IMR-90 (cell line): ENCODE measurements around the gene PDE6A. TPM values are rescaled to one million over a fixed set of nuclear protein-coding genes. Genes with fewer than 3 reads are reported as not detected.

Source experiments
- ATAC-seq: fragments of 200-7000 bp; cut with Tn5 transposase; 2 replicates; pipeline ENCODE4 v1.9.1; 2020; ENCODE audit warnings: low read depth, mild to moderate bottlenecking, moderate library complexity
- BruUV-seq: library from RNA; stranded (reverse); fragments of 400-500 nt; replicated peaks from 2 replicates; lab custom pipeline; 2021; lab: Mats Ljungman, UMichigan
- CTCF ChIA-PET: fragments of 300-600 bp; formaldehyde crosslinking; extraction: SDS; loops from one replicate; lab custom pipeline; 2021; ENCODE audit warnings: antibody characterized with exemption; lab: Yijun Ruan, JAX
- POLR2A ChIA-PET: fragments of 300-600 bp; sonication (Branson Sonifier 250); formaldehyde crosslinking; loops from one replicate; lab custom pipeline; 2022; ENCODE audit warnings: antibody characterized with exemption; ENCODE audit not compliant: unreplicated experiment; lab: Charles Lee
- DNase-seq: peaks from one replicate; pipeline ENCODE4 v3.0.0; 2013
- H2AFZ ChIP-seq: replicated peaks from 2 replicates; pipeline ENCODE3; 2013; ENCODE audit warnings: low read length, mild to moderate bottlenecking; ENCODE audit not compliant: poor library complexity
- H2AK5ac ChIP-seq: 2 replicates; pipeline ENCODE4 v1.6.1; 2013; ENCODE audit warnings: low read depth, low read length, inconsistent platforms
- H2AK9ac ChIP-seq: replicated peaks from 2 replicates; pipeline ENCODE3; 2013; ENCODE audit warnings: mild to moderate bottlenecking, low read depth, low read length, moderate library complexity; ENCODE audit not compliant: poor library complexity
- H2BK120ac ChIP-seq: 2 replicates; pipeline ENCODE4 v1.6.1; 2013; ENCODE audit warnings: low read depth, low read length, inconsistent platforms
- H2BK15ac ChIP-seq: 3 replicates; pipeline ENCODE4 v1.6.1; 2013; ENCODE audit warnings: low read depth, low read length, inconsistent platforms
- H2BK20ac ChIP-seq: 2 replicates; pipeline ENCODE4 v1.6.1; 2013; ENCODE audit warnings: low read depth, mild to moderate bottlenecking, inconsistent platforms, low read length, moderate library complexity
- H2BK5ac ChIP-seq: 2 replicates; pipeline ENCODE4 v1.6.1; 2013; ENCODE audit warnings: mild to moderate bottlenecking, low read depth, low read length, inconsistent platforms; ENCODE audit not compliant: poor library complexity, severe bottlenecking
- H3K14ac ChIP-seq: replicated peaks from 2 replicates; pipeline ENCODE4 v1.6.1; 2013; ENCODE audit warnings: low read depth, low read length, inconsistent platforms
- H3K18ac ChIP-seq: 2 replicates; pipeline ENCODE4 v1.6.1; 2013; ENCODE audit warnings: low read depth, low read length, control low read depth
- H3K23ac ChIP-seq: 2 replicates; pipeline ENCODE4 v1.6.1; 2013; ENCODE audit warnings: low read depth, low read length, inconsistent platforms
- H3K27ac ChIP-seq: 2 replicates; pipeline ENCODE4 v1.5.1; 2013; ENCODE audit warnings: mild to moderate bottlenecking, control low read depth, low read length; ENCODE audit not compliant: insufficient read depth
- H3K27me3 ChIP-seq: 2 replicates; pipeline ENCODE4 v1.6.1; 2013; ENCODE audit warnings: low read length; ENCODE audit not compliant: control insufficient read depth, insufficient read depth
- H3K36me3 ChIP-seq: 2 replicates; pipeline ENCODE4 v1.6.1; 2013; ENCODE audit warnings: low read length, mixed read lengths; ENCODE audit not compliant: control insufficient read depth, insufficient read depth
- H3K4ac ChIP-seq: 2 replicates; pipeline ENCODE4 v1.6.1; 2013; ENCODE audit warnings: low read depth, low read length, inconsistent platforms
- H3K4me1 ChIP-seq: 2 replicates; pipeline ENCODE4 v1.6.1; 2013; ENCODE audit warnings: low read length, mixed read lengths; ENCODE audit not compliant: control insufficient read depth, insufficient read depth
- H3K4me2 ChIP-seq: 2 replicates; pipeline ENCODE4 v1.6.1; 2013; ENCODE audit warnings: low read depth, mild to moderate bottlenecking, control low read depth, low read length, moderate library complexity
- H3K4me3 ChIP-seq: 2 replicates; pipeline ENCODE4 v1.5.1; 2013; ENCODE audit warnings: low read depth, mild to moderate bottlenecking, control low read depth, low read length, moderate library complexity; ENCODE audit not compliant: insufficient read depth
- H3K56ac ChIP-seq: 2 replicates; pipeline ENCODE4 v1.6.1; 2013; ENCODE audit warnings: low read length, inconsistent platforms; ENCODE audit not compliant: insufficient read depth; ENCODE audit errors: extremely low read depth
- H3K79me1 ChIP-seq, 2 experiments: 2 replicates each; pipeline ENCODE4 v1.6.1; 2013; ENCODE audit warnings: low read length in 2 of 2, inconsistent platforms in 1 of 2, low read depth in 1 of 2
- H3K9ac ChIP-seq: 2 replicates; pipeline ENCODE4 v1.6.1; 2013; ENCODE audit warnings: low read depth, low read length, control low read depth
- H3K9me1 ChIP-seq: 2 replicates; pipeline ENCODE4 v1.6.1; 2013; ENCODE audit warnings: low read length, inconsistent platforms; ENCODE audit not compliant: insufficient read depth
- H3K9me3 ChIP-seq: 2 replicates; pipeline ENCODE4 v1.6.1; 2013; ENCODE audit warnings: low read length; ENCODE audit not compliant: control insufficient read depth, insufficient read depth
- H4K20me1 ChIP-seq: 2 replicates; pipeline ENCODE4 v1.6.1; 2013; ENCODE audit warnings: low read length, inconsistent platforms; ENCODE audit not compliant: insufficient read depth
- H4K5ac ChIP-seq: 2 replicates; pipeline ENCODE4 v1.6.1; 2013; ENCODE audit warnings: mild to moderate bottlenecking, low read depth, low read length, control low read depth
- H4K8ac ChIP-seq, 2 experiments: 2 replicates each; pipeline ENCODE4 v1.6.1; 2013; ENCODE audit warnings: low read depth in 2 of 2, low read length in 2 of 2, control low read depth in 1 of 2, inconsistent platforms in 1 of 2
- H4K91ac ChIP-seq: 2 replicates; pipeline ENCODE4 v1.6.1; 2013; ENCODE audit warnings: low read depth, low read length, inconsistent platforms; ENCODE audit not compliant: insufficient read depth
- BHLHE40 ChIP-seq: fragments of 150-350 bp; IDR thresholded peaks from 2 replicates; pipeline ENCODE4 v1.6.1; 2016; ENCODE audit warnings: mild to moderate bottlenecking, low read depth, low read length
- CEBPB ChIP-seq: IDR thresholded peaks from 2 replicates; pipeline ENCODE4 v1.6.1; 2012; ENCODE audit warnings: low read depth, low read length, improper control_type of control experiment
- CHD1 ChIP-seq: IDR thresholded peaks from 2 replicates; pipeline ENCODE4 v1.6.1; 2012; ENCODE audit warnings: low read depth, low read length, improper control_type of control experiment
- FOS ChIP-seq: fragments of 150-350 bp; IDR thresholded peaks from 2 replicates; pipeline ENCODE4 v1.6.1; 2016; ENCODE audit warnings: low read depth, low read length
- MAFK ChIP-seq: IDR thresholded peaks from 2 replicates; pipeline ENCODE4 v1.6.1; 2012; ENCODE audit warnings: low read depth, low read length, improper control_type of control experiment
- MAZ ChIP-seq: IDR thresholded peaks from 2 replicates; pipeline ENCODE4 v1.6.1; 2012; ENCODE audit warnings: low read depth, mild to moderate bottlenecking, low read length, improper control_type of control experiment, moderate library complexity, borderline replicate concordance
- MXI1 ChIP-seq: IDR thresholded peaks from 2 replicates; pipeline ENCODE4 v1.6.1; 2012; ENCODE audit warnings: low read depth, mild to moderate bottlenecking, low read length, moderate library complexity, borderline replicate concordance
- NFE2L2 ChIP-seq: fragments of 150-350 bp; IDR thresholded peaks from 2 replicates; pipeline ENCODE4 v1.6.1; 2016; ENCODE audit warnings: low read depth, mild to moderate bottlenecking, low read length
- POLR2A ChIP-seq: IDR thresholded peaks from 2 replicates; pipeline ENCODE4 v1.6.1; 2012; ENCODE audit warnings: mild to moderate bottlenecking, low read depth, low read length
- RAD21 ChIP-seq: IDR thresholded peaks from 2 replicates; pipeline ENCODE4 v1.6.1; 2012; ENCODE audit warnings: low read length, improper control_type of control experiment
- RCOR1 ChIP-seq: IDR thresholded peaks from 2 replicates; pipeline ENCODE4 v1.6.1; 2012; ENCODE audit warnings: mild to moderate bottlenecking, low read length, improper control_type of control experiment; ENCODE audit not compliant: insufficient replicate concordance
- RFX5 ChIP-seq: IDR thresholded peaks from 2 replicates; pipeline ENCODE4 v1.8.0; 2012; ENCODE audit warnings: low read depth, mild to moderate bottlenecking, low read length, moderate library complexity
- SMC3 ChIP-seq: fragments of 150-350 bp; IDR thresholded peaks from 2 replicates; pipeline ENCODE4 v1.6.1; 2016; ENCODE audit warnings: low read depth, mild to moderate bottlenecking, antibody characterized with exemption, low read length, moderate library complexity
- WGBS, 2 experiments: methylation state at CpG; one replicate each; pipeline versions ENCODE4 v1.1.5 to v1.1.7; 2013; ENCODE audit warnings: missing lambda C conversion rate in 2 of 2; ENCODE audit not compliant: insufficient read length in 1 of 2; ENCODE audit errors: extremely low coverage in 2 of 2; 5-methylcytosine and 5-hydroxymethylcytosine counted together
- dilution Hi-C: fragments of 300-500 bp; cut with HindIII; formaldehyde crosslinking; loops from one replicate; pipeline ENCODE4 v1.14.3; 2018; ENCODE audit warnings: low sequenced_read_pairs; ENCODE audit not compliant: unreplicated experiment
- in situ Hi-C: fragments of 300-500 bp; cut with MboI; formaldehyde crosslinking; loops from 3 replicates; pipeline ENCODE4 v1.14.3; 2019; ENCODE audit warnings: low sequenced_read_pairs, inconsistent platforms, mixed read lengths
- intact Hi-C: fragments of 100-400 bp; cut with micrococcal nuclease; formaldehyde crosslinking; loops from 2 replicates; pipeline ENCODE4 v1.10.0; 2022
- polyA plus RNA-seq, 3 experiments: library from polyadenylated mRNA; depleted of rRNA; stranded (reverse); fragments of >200 nt; gene quantifications; 2 replicates each; pipeline ENCODE4 v1.2.3, GENCODE V29; 2012; ENCODE audit warnings: low replicate concordance in 1 of 3
- total RNA-seq: library from RNA; depleted of rRNA; stranded (reverse); fragments of >200 nt; gene quantifications from 2 replicates; pipeline ENCODE4 v1.2.3, GENCODE V29; 2012
- TF ChIP-seq, protein P1 (sequence below): conservative IDR thresholded peaks from 2 replicates; pipeline ENCODE4 v1.5.1; 2012; ENCODE audit warnings: mild to moderate bottlenecking, low read depth, low read length, improper control_type of control experiment
- TF ChIP-seq, protein P2 (sequence below): fragments of 150-350 bp; IDR thresholded peaks from 2 replicates; pipeline ENCODE4 v1.6.1; 2017; ENCODE audit warnings: mild to moderate bottlenecking, antibody characterized with exemption, low read length, low read depth

PDE6A gene
- total and polyA plus RNA-seq, 2 of the 4 experiments (the other 2 are of a cell fraction) = not detected

DNA sequence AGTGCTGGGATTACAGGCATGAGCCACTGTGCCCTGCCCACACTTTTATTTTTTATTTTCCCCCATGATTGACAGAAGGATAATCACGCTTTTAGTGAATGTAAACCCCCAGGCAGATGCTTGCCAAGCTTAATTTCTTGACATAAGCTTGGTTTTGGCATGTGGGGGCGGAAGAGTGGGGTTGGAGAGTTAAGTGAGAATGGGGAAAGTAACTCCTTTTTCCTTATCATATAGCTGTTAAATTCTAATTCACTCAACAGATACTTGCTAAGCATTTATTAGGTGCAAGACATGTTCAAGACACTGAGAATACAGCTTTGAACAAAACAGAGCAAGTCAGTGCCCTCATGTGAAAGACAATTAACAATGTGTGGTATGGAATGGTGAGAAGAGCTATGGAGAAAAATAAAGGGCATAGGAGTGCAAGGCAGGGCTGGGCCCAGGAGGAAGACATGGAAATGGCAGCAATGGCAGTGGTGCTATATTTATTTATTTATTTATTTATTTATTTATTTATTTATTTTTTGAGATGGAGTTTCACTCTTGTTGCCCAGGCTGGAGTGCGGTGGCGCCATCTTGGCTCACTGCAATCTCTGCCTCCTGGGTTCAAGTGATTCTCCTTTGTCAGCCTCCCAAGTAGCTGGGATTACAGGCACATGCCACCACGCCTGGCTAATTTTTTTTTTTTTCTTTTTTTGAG, 18.2 kb upstream of the PDE6A start:
- Histone ChIP-seq H2BK120ac (no peak overlapping the region), H2AK9ac (no peak overlapping the region), H2BK20ac (no peak overlapping the region), H3K27ac (no peak overlapping the region), H4K20me1 (no peaks in the 10 kb centered on the region), H3K79me1 (peaks cover 0 to 14% of the 10 kb centered on the region in 2 experiments; a peak in 3 of 4 replicates), H4K91ac (no peak overlapping the region), H2AK5ac (no peak overlapping the region), H3K9me1 (peaks cover 7% of the 10 kb centered on the region), H3K56ac (no peak overlapping the region), H2BK5ac (no peak overlapping the region), H4K5ac (no peak overlapping the region), H2BK15ac (no peak overlapping the region), H3K18ac (no peak overlapping the region), H3K23ac (no peak overlapping the region), H3K27me3 (no peaks in the 10 kb centered on the region), H2AFZ (no peak overlapping the region), H3K9ac (no peak overlapping the region), H4K8ac (no peak overlapping the region), H3K9me3 (no peaks in the 10 kb centered on the region), H3K4me2 (no peak overlapping the region), H3K36me3 (no peaks in the 10 kb centered on the region), H3K4me1 (peaks cover 6% of the 10 kb centered on the region), H3K4me3 (no peak overlapping the region), H3K14ac (no peak overlapping the region), H3K4ac (no peak overlapping the region)
- DNase-seq (no peak), ATAC-seq (no peak)
- dilution Hi-C loops (no loop called here), in situ Hi-C loops (no loop called here), intact Hi-C loops (loop anchor here (1.0 to 5.0 kb wide), 3 partner anchors 28 to 128 kb away; no protein-coding TSS in a partner anchor)
- WGBS, 2 experiments = 86% methylated on average over 1 of the region's 5 CpGs; no CpG with 5 or more reads in 1 of the 2 experiments
- POLR2A ChIA-PET = no interaction called here
- no peak for TF ChIP-seq RFX5
- TF ChIP-seq RAD21 = no peak
- no peak for TF ChIP-seq BHLHE40
- TF ChIP-seq SMC3 = no peak
- TF ChIP-seq MAZ = no peak
- no peak for TF ChIP-seq CHD1
- no peak for TF ChIP-seq RCOR1
- TF ChIP-seq NFE2L2 = no peak
- TF ChIP-seq FOS = no peak
- TF ChIP-seq, protein P1, sequence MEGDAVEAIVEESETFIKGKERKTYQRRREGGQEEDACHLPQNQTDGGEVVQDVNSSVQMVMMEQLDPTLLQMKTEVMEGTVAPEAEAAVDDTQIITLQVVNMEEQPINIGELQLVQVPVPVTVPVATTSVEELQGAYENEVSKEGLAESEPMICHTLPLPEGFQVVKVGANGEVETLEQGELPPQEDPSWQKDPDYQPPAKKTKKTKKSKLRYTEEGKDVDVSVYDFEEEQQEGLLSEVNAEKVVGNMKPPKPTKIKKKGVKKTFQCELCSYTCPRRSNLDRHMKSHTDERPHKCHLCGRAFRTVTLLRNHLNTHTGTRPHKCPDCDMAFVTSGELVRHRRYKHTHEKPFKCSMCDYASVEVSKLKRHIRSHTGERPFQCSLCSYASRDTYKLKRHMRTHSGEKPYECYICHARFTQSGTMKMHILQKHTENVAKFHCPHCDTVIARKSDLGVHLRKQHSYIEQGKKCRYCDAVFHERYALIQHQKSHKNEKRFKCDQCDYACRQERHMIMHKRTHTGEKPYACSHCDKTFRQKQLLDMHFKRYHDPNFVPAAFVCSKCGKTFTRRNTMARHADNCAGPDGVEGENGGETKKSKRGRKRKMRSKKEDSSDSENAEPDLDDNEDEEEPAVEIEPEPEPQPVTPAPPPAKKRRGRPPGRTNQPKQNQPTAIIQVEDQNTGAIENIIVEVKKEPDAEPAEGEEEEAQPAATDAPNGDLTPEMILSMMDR = no peak
- TF ChIP-seq MAFK = no peak
- TF ChIP-seq POLR2A = no peak
- TF ChIP-seq, protein P2, sequence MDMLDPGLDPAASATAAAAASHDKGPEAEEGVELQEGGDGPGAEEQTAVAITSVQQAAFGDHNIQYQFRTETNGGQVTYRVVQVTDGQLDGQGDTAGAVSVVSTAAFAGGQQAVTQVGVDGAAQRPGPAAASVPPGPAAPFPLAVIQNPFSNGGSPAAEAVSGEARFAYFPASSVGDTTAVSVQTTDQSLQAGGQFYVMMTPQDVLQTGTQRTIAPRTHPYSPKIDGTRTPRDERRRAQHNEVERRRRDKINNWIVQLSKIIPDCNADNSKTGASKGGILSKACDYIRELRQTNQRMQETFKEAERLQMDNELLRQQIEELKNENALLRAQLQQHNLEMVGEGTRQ = no peak
- no peak for TF ChIP-seq MXI1
- no peak for TF ChIP-seq CEBPB
- no TSS peak for BruUV-seq
- CTCF ChIA-PET = interaction anchor here (0.6 to 2.7 kb wide), 8 partner anchors 28 to 132 kb away, joined by 3 to 23 read pairs (median 4); no protein-coding TSS in a partner anchor
